Measurements from ENCODE around the gene CTIF.

The CTIF gene

DNA sequence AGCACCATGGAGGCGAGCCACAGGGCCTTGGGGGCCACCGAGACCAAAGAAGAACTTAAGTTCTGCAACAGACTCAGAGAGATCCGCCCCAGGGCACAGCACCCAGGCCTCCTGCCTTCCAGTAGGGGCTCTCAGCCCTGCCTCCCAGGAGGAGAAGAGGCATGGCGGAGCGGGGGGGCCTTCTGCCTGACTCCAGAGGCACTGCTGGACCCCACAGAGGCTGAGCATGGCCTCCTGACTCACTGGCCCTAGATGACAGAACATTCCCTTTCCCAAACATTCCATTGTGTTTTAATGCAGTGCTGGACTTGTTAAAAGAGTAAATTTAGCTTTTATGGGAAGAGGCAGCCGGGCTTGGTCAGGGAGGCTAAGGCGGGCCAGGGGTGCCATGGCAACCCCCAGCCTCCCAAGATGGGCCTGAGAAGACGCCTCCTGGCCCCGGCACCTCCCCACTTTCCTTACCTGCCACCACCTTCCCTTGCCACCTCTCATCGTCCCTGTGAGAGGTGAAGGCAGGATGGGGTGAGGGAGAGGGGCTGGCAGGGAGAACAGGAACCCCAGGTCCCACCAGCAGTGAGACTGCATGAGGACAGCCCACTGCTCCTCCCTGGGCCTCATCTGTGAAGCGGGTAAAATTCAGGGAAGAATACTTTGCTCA lies 346.6 kb downstream of the CTIF start:
- Histone ChIP-seq H3K4me3 (ENCODE audit: low read length in 2 of 2) (no peak overlapping the region), H4K91ac (ENCODE audit: low read depth, low read length, poor library complexity) (no peak overlapping the region), H3K27me3 (ENCODE audit: control insufficient read depth in 3 of 3, insufficient read depth in 3 of 3, low read depth in 1 of 3, low read length in 3 of 3) (peaks cover 0 to 18% (median 0%) of the 10 kb centered on the region in 3 experiments), H2AFZ (ENCODE audit: low read length) (no peak overlapping the region), H3K27ac (replicated peaks; ENCODE audit: low read length) (no peak overlapping the region), H3K4me1 (ENCODE audit: control insufficient read depth in 2 of 2, insufficient read depth in 1 of 2, low read depth in 1 of 2, low read length in 2 of 2) (peaks cover 20% of the 10 kb centered on the region in 2 donors), H3K36me3 (replicated peaks in 1 of 2; ENCODE audit: control insufficient read depth in 2 of 2, insufficient read depth in 2 of 2, low read length in 2 of 2) (no peaks in the 10 kb centered on the region), H3K23ac (ENCODE audit: low read depth, low read length, poor library complexity) (no peak overlapping the region), H3K79me1 (ENCODE audit: low read depth, low read length) (no peaks in the 10 kb centered on the region), H3K4ac (ENCODE audit: low read length) (peak overlapping the region; percentile 56), H3K14ac (ENCODE audit: low read length) (no peak overlapping the region), H2AK5ac (ENCODE audit: low read depth, low read length) (peak overlapping the region; percentile 17), H3K4me2 (ENCODE audit: insufficient read depth, low read length, poor library complexity, severe bottlenecking) (no peak overlapping the region), H2BK15ac (ENCODE audit: low read length) (no peak overlapping the region), H3K9me3 (replicated peaks in 1 of 2; ENCODE audit: control insufficient read depth in 2 of 2, insufficient read depth in 1 of 2, low read depth in 1 of 2, low read length in 2 of 2) (no peaks in the 10 kb centered on the region), H4K8ac (ENCODE audit: low read depth, low read length) (no peak overlapping the region), H3K9ac (ENCODE audit: low read depth, low read length, poor library complexity) (no peak overlapping the region), H2BK120ac (ENCODE audit: low read depth, low read length) (no peak overlapping the region), H2BK5ac (ENCODE audit: low read length) (peak overlapping the region; percentile 19), H2BK12ac (ENCODE audit: low read length) (peak overlapping the region; percentile 77), H3K18ac (ENCODE audit: low read length) (peak overlapping the region; percentile 86)
- DNase-seq (ENCODE audit: low spot score): no peak
- WGBS, 2 donors (ENCODE audit: extremely low coverage in 2 of 2, insufficient read length in 2 of 2, insufficient replicate concordance in 1 of 2): no CpG with 5 or more reads among the region's 11 CpGs

DNA sequence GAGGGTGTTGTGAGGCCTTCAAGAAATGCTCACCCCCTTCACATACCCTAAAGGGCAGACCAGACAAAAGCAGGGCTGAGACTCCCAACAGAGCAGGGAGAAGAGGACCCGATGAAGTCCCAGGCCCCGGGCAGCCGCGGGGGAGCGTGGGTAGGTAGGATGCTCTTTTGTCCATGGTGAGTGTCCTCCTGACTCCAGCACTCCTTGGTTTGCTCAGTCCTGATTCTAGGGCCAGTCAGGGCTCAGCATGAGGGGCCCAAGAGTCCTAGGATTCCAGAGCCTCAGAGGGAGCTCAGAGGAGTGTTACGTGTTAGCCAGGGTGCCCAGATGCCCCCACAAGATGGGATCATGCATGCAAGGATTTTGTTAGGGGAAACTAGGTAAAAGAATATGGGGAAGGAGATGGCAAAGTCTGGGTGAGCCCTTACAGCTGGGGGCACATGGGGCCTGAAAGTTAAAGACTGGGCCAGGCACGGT lies 347.1 kb downstream of the CTIF start:
- WGBS, 2 donors (ENCODE audit: extremely low coverage in 2 of 2, insufficient read length in 2 of 2, insufficient replicate concordance in 1 of 2): no CpG with 5 or more reads among the region's 7 CpGs
- no peak overlapping the region for H3K9ac ChIP-seq (ENCODE audit: low read depth, low read length, poor library complexity)
- no peak overlapping the region for H2BK5ac ChIP-seq (ENCODE audit: low read length)
- H2BK120ac ChIP-seq (ENCODE audit: low read depth, low read length): no peak overlapping the region
- no peak overlapping the region for H4K8ac ChIP-seq (ENCODE audit: low read depth, low read length)
- no peak overlapping the region for H3K4ac ChIP-seq (ENCODE audit: low read length)
- H3K4me1 ChIP-seq (ENCODE audit: control insufficient read depth in 2 of 2, insufficient read depth in 1 of 2, low read depth in 1 of 2, low read length in 2 of 2): peaks cover 20 to 23% of the 10 kb centered on the region in 2 donors
- H3K27ac ChIP-seq (replicated peaks; ENCODE audit: low read length): no peak overlapping the region
- no peak for DNase-seq (ENCODE audit: low spot score)
- H3K9me3 ChIP-seq (replicated peaks in 1 of 2; ENCODE audit: control insufficient read depth in 2 of 2, insufficient read depth in 1 of 2, low read depth in 1 of 2, low read length in 2 of 2): no peaks in the 10 kb centered on the region
- H3K27me3 ChIP-seq (ENCODE audit: control insufficient read depth in 3 of 3, insufficient read depth in 3 of 3, low read depth in 1 of 3, low read length in 3 of 3): peaks cover 0 to 18% (median 0%) of the 10 kb centered on the region in 3 experiments
- no peak overlapping the region for H3K4me2 ChIP-seq (ENCODE audit: insufficient read depth, low read length, poor library complexity, severe bottlenecking)
- H3K79me1 ChIP-seq (ENCODE audit: low read depth, low read length): no peaks in the 10 kb centered on the region
- H3K4me3 ChIP-seq (ENCODE audit: low read length in 2 of 2): no peak overlapping the region
- no peak overlapping the region for H3K23ac ChIP-seq (ENCODE audit: low read depth, low read length, poor library complexity)
- H4K91ac ChIP-seq (ENCODE audit: low read depth, low read length, poor library complexity): no peak overlapping the region
- H2BK12ac ChIP-seq (ENCODE audit: low read length): no peak overlapping the region
- no peak overlapping the region for H2AFZ ChIP-seq (ENCODE audit: low read length)
- H2AK5ac ChIP-seq (ENCODE audit: low read depth, low read length): peak overlapping the region; percentile 17
- H3K36me3 ChIP-seq (replicated peaks in 1 of 2; ENCODE audit: control insufficient read depth in 2 of 2, insufficient read depth in 2 of 2, low read length in 2 of 2): no peaks in the 10 kb centered on the region
- no peak overlapping the region for H2BK15ac ChIP-seq (ENCODE audit: low read length)
- H3K18ac ChIP-seq (ENCODE audit: low read length): no peak overlapping the region
- H3K14ac ChIP-seq (ENCODE audit: low read length): no peak overlapping the region

DNA sequence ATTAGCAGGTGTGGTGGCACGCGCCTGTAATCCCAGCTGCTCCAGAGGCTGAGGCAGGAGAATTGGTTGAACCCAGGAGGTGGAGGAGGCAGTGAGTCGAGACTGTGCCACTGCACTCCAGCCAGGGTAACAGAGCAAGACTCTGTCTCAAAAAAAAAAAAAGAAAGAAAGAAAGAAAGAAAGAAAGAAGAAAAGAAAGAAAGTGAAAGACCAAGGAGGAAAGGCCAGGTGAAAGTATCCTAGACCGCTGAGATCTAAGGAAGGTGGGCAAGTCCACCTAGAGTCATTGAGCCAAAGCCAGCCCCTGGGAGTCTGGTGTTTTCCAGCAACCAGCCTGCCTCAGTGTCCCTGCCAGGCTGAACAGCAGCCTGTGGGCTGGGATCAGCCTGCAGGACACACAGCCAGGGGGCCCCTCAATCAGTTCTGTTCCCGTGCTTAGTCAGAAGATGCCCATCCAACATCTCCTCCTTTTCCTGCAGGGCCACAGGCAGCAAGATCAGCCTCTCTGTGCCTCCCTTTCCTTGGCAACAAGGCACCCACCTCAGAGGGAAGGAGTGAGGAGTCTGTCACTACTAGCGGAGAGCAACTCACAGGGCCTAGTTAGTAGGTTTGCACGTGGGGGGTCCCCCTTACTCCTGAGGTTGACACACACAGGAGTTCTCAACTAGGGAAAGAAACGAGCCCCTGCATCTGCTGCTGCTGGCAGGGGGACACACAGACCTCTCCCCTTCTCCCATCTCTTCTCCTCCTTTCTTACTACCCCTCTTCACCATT lies 347.9 kb downstream of the CTIF start:
- H2BK12ac ChIP-seq (ENCODE audit: low read length): no peak overlapping the region
- no peaks in the 10 kb centered on the region for H3K9me3 ChIP-seq (replicated peaks in 1 of 2; ENCODE audit: control insufficient read depth in 2 of 2, insufficient read depth in 1 of 2, low read depth in 1 of 2, low read length in 2 of 2)
- no peak overlapping the region for H3K27ac ChIP-seq (replicated peaks; ENCODE audit: low read length)
- no peak overlapping the region for H2BK120ac ChIP-seq (ENCODE audit: low read depth, low read length)
- H3K4me3 ChIP-seq (ENCODE audit: low read length in 2 of 2): no peak overlapping the region
- no peak overlapping the region for H3K4me2 ChIP-seq (ENCODE audit: insufficient read depth, low read length, poor library complexity, severe bottlenecking)
- peak overlapping the region; percentile 53 for H2AK5ac ChIP-seq (ENCODE audit: low read depth, low read length)
- H3K36me3 ChIP-seq (replicated peaks in 1 of 2; ENCODE audit: control insufficient read depth in 2 of 2, insufficient read depth in 2 of 2, low read length in 2 of 2): no peaks in the 10 kb centered on the region
- WGBS, 2 donors (ENCODE audit: extremely low coverage in 2 of 2, insufficient read length in 2 of 2, insufficient replicate concordance in 1 of 2): no CpG with 5 or more reads among the region's 8 CpGs
- H3K79me1 ChIP-seq (ENCODE audit: low read depth, low read length): no peaks in the 10 kb centered on the region
- H3K18ac ChIP-seq (ENCODE audit: low read length): peak overlapping the region; percentile 78
- peaks cover 0 to 18% (median 0%) of the 10 kb centered on the region in 3 experiments for H3K27me3 ChIP-seq (ENCODE audit: control insufficient read depth in 3 of 3, insufficient read depth in 3 of 3, low read depth in 1 of 3, low read length in 3 of 3)
- no peak overlapping the region for H3K9ac ChIP-seq (ENCODE audit: low read depth, low read length, poor library complexity)
- H4K91ac ChIP-seq (ENCODE audit: low read depth, low read length, poor library complexity): no peak overlapping the region
- H3K4me1 ChIP-seq (ENCODE audit: control insufficient read depth in 2 of 2, insufficient read depth in 1 of 2, low read depth in 1 of 2, low read length in 2 of 2): peaks cover 20 to 23% of the 10 kb centered on the region in 2 donors
- H2BK5ac ChIP-seq (ENCODE audit: low read length): no peak overlapping the region
- no peak overlapping the region for H3K4ac ChIP-seq (ENCODE audit: low read length)
- no peak overlapping the region for H2BK15ac ChIP-seq (ENCODE audit: low read length)
- H4K8ac ChIP-seq (ENCODE audit: low read depth, low read length): no peak overlapping the region
- H2AFZ ChIP-seq (ENCODE audit: low read length): no peak overlapping the region
- no peak overlapping the region for H3K14ac ChIP-seq (ENCODE audit: low read length)
- DNase-seq (ENCODE audit: low spot score): no peak
- H3K23ac ChIP-seq (ENCODE audit: low read depth, low read length, poor library complexity): no peak overlapping the region

DNA sequence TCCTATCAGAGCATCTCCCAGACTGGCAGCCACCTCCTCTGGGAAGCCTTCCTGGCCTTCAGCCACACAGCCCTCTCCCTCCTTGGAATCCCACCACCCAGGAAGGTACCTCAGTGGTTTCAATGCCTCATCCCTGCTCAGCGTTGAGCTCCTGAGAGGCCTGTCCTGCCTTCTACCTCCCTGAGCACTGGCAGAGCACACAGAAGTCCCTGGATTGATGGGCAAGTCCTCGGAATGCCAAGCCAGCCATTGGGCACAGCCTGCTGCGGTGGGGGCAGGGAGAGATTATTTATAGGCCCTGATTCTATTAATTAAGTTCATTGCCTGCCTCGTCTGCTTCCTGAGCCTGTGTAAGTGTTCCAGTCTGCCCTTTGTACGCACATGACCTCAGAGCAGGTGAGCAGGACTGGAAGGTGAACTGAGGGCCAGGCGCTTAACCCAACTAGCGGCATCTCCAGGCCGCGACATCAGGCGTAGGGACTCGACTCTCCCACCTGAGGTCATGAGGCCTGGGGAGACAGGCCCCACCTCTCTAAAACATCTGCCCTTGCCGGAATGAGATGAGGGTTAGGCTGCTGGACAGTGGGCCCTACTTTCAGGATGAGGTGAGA lies 348.6 kb downstream of the CTIF start:
- Histone ChIP-seq H3K18ac (ENCODE audit: low read length) (peak overlapping the region; percentile 53), H2BK15ac (ENCODE audit: low read length) (no peak overlapping the region), H3K4me3 (ENCODE audit: low read length in 2 of 2) (no peak overlapping the region), H3K4me2 (ENCODE audit: insufficient read depth, low read length, poor library complexity, severe bottlenecking) (no peak overlapping the region), H3K27me3 (ENCODE audit: control insufficient read depth in 3 of 3, insufficient read depth in 3 of 3, low read depth in 1 of 3, low read length in 3 of 3) (peaks cover 0 to 19% (median 0%) of the 10 kb centered on the region in 3 experiments), H2AK5ac (ENCODE audit: low read depth, low read length) (peak overlapping the region; percentile 5), H2BK12ac (ENCODE audit: low read length) (peak overlapping the region; percentile 30), H4K8ac (ENCODE audit: low read depth, low read length) (no peak overlapping the region), H3K14ac (ENCODE audit: low read length) (no peak overlapping the region), H3K9me3 (replicated peaks in 1 of 2; ENCODE audit: control insufficient read depth in 2 of 2, insufficient read depth in 1 of 2, low read depth in 1 of 2, low read length in 2 of 2) (no peaks in the 10 kb centered on the region), H3K23ac (ENCODE audit: low read depth, low read length, poor library complexity) (no peak overlapping the region), H4K91ac (ENCODE audit: low read depth, low read length, poor library complexity) (no peak overlapping the region), H3K36me3 (replicated peaks in 1 of 2; ENCODE audit: control insufficient read depth in 2 of 2, insufficient read depth in 2 of 2, low read length in 2 of 2) (no peaks in the 10 kb centered on the region), H3K79me1 (ENCODE audit: low read depth, low read length) (no peaks in the 10 kb centered on the region), H3K4ac (ENCODE audit: low read length) (peak overlapping the region; percentile 27), H2BK5ac (ENCODE audit: low read length) (peak overlapping the region; percentile 35), H3K4me1 (ENCODE audit: control insufficient read depth in 2 of 2, insufficient read depth in 1 of 2, low read depth in 1 of 2, low read length in 2 of 2) (peaks cover 20 to 23% of the 10 kb centered on the region in 2 donors), H2AFZ (ENCODE audit: low read length) (no peak overlapping the region), H3K27ac (replicated peaks; ENCODE audit: low read length) (no peak overlapping the region), H2BK120ac (ENCODE audit: low read depth, low read length) (no peak overlapping the region), H3K9ac (ENCODE audit: low read depth, low read length, poor library complexity) (no peak overlapping the region)
- DNase-seq (ENCODE audit: low spot score): no peak
- no CpG with 5 or more reads among the region's 12 CpGs for WGBS, 2 donors (ENCODE audit: extremely low coverage in 2 of 2, insufficient read length in 2 of 2, insufficient replicate concordance in 1 of 2)
